Karpas-422 (cell line): ENCODE data around the gene SAMD1. TPM values are rescaled to one million over a fixed set of nuclear protein-coding genes. Genes with fewer than 3 reads are reported as not detected.

ENCODE experiments used
- DNase-seq: peaks from one replicate; pipeline ENCODE4 v3.0.0-alpha.2; 2015
- H2AFZ ChIP-seq: fragments of 200-600 bp; sonication (generic); 2 replicates; pipeline ENCODE4 v1.6.1; 2014; ENCODE audit warnings: antibody characterized with exemption, low read length, mixed read lengths
- H3K27ac ChIP-seq: fragments of 200-600 bp; sonication (generic); 2 replicates; pipeline ENCODE4 v1.5.1; 2014; ENCODE audit warnings: mild to moderate bottlenecking, low read length, moderate library complexity
- H3K27me3 ChIP-seq: fragments of 200-600 bp; sonication (generic); 2 replicates; pipeline ENCODE4 v1.6.1; 2014; ENCODE audit warnings: low read length, mixed read lengths
- H3K36me3 ChIP-seq: fragments of 200-600 bp; sonication (generic); 2 replicates; pipeline ENCODE4 v1.6.1; 2014; ENCODE audit warnings: low read length, mixed read lengths; ENCODE audit not compliant: insufficient read depth
- H3K4me1 ChIP-seq: fragments of 200-600 bp; sonication (generic); 2 replicates; pipeline ENCODE4 v1.6.1; 2014; ENCODE audit warnings: mild to moderate bottlenecking, low read length, mixed read lengths
- H3K4me2 ChIP-seq: fragments of 200-600 bp; sonication (generic); 2 replicates; pipeline ENCODE4 v1.6.1; 2014; ENCODE audit warnings: low read length, low read depth, mild to moderate bottlenecking; ENCODE audit not compliant: poor library complexity, severe bottlenecking
- H3K4me3 ChIP-seq: fragments of 200-600 bp; sonication (generic); 2 replicates; pipeline ENCODE4 v1.5.1; 2014; ENCODE audit warnings: mild to moderate bottlenecking, antibody characterized with exemption, low read length, mixed read lengths
- H3K79me2 ChIP-seq: fragments of 200-600 bp; sonication (generic); 2 replicates; pipeline ENCODE4 v1.6.1; 2014; ENCODE audit warnings: mild to moderate bottlenecking, low read length, mixed read lengths
- H3K9ac ChIP-seq: fragments of 200-600 bp; sonication (generic); 2 replicates; pipeline ENCODE4 v1.6.0; 2014; ENCODE audit warnings: low read length
- H3K9me2 ChIP-seq: fragments of 200-600 bp; sonication (generic), shearing (Covaris generic); replicated peaks from 2 replicates; pipeline ENCODE4 v1.6.0; 2014; ENCODE audit warnings: mild to moderate bottlenecking, low read length, moderate library complexity; ENCODE audit not compliant: insufficient read depth
- H3K9me3 ChIP-seq: fragments of 300-700, 200-600 bp; sonication (generic); 2 replicates; pipeline ENCODE4 v1.6.1; 2014; ENCODE audit warnings: low read length, mixed read lengths
- H4K20me1 ChIP-seq: fragments of 200-600 bp; sonication (generic); 2 replicates; pipeline ENCODE4 v1.6.1; 2014; ENCODE audit warnings: mild to moderate bottlenecking, antibody characterized with exemption, low read length, low read depth; ENCODE audit not compliant: insufficient read depth
- total RNA-seq: library from RNA; depleted of rRNA; stranded (reverse); fragments of >200 nt; shearing (Covaris generic); gene quantifications from 2 replicates; pipeline ENCODE4 v1.2.3, GENCODE V29; 2014; ENCODE audit warnings: low replicate concordance

SAMD1 gene
- total RNA-seq, 1 experiment from 2014 or later: 31.8 TPM

DNA sequence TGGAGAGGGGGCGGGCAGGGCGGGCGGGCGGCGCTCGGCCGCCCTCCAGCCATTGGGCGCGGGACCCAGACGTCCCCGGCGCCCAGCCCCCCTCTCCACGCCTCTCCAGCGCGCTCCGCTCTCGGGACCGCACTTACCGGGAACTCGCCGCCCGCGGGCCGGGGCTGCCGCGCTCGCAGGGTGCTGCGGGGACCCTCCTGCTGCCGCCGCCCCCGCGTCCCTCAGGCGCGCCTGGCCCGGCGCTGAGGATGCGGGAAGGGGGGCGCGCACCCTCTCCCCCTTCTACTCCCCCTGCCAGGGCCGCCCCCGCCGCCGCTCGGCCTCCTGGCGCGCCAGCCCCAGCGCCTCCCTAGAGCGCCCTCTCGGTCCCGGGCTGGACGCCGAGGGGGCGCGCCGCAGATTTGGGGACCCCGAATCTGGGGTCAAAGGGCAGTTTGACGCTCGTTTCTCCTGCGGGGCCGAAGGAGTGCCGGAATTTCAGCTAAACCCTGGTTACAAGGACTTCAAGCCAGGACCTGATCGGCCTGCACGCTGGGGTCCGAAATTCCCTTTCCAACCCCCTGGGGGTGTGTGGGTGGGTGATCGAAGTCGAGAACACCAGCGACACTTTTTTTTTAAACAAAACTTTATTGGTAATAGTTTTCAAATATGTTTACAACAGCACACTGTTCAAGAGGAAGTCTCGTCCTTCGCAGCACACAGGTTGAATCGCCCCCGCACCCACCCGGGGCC lies 696 bp upstream of the SAMD1 start:
- H3K4me2 ChIP-seq: peak overlapping the region; percentile 100
- peak overlapping the region; percentile 94 for H3K9ac ChIP-seq
- peak overlapping the region; percentile 81; the same call in 1 of the 2 replicates for H2AFZ ChIP-seq
- H3K27me3 ChIP-seq: no peaks in the 10 kb centered on the region
- H3K36me3 ChIP-seq: peaks cover 7% of the 10 kb centered on the region
- peak overlapping the region; percentile 80 for H3K27ac ChIP-seq
- no peaks in the 10 kb centered on the region for H4K20me1 ChIP-seq
- peaks cover 14% of the 10 kb centered on the region for H3K79me2 ChIP-seq
- peak; percentile 80 for DNase-seq
- peaks cover 4% of the 10 kb centered on the region; the same call in 1 of the 2 replicates for H3K9me3 ChIP-seq
- peak overlapping the region; percentile 98 for H3K4me3 ChIP-seq
- peaks cover 20% of the 10 kb centered on the region for H3K4me1 ChIP-seq
- no peaks in the 10 kb centered on the region for H3K9me2 ChIP-seq

DNA sequence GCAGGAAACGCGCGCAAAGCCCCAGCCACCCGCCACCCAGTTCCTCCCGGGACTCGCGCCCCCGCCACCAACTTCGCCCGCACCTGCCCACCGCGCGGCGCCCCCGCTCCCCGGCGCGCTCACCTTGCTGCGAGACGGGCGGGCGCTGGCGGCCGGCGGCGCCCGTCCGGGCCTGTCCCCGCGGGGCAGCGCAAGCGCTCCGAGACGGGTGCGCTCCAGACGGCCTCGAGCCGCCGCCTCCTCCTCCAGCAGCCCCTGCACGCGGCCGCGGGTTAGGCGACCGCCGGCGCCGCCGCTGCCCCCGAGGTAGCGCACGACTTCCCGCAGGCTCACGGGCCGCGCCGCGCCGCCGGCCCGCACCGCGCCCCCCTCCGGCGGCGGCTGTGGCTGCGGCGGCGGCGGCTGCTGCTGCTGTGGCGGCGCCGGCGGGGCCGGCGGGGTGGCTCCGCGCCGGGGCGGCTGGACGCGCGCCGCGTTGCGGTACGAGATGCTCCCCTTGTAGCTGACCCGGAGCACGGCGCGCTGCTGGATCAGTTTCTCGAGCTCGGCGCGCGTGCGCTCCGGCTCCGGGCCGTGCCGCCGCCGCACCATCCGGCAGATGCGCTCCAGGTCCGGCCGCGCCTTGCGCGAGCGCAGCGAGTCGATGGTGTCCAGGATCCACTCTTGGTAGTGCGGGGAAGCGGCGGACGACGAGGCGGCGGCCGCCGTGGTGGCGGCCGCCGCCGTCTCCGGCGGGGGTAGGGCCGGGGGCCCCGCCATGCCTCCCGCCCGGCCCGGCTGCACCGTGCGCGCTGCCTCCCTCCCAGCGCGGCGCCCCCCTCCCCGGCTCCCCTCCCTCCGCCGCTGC lies 666 bp downstream of the SAMD1 start:
- Histone ChIP-seq H3K27me3 (no peaks in the 10 kb centered on the region), H3K9me3 (peaks cover 4% of the 10 kb centered on the region; the same call in 1 of the 2 replicates), H3K4me1 (peaks cover 20% of the 10 kb centered on the region), H3K79me2 (peaks cover 14% of the 10 kb centered on the region), H4K20me1 (no peaks in the 10 kb centered on the region), H3K9ac (peak overlapping the region; percentile 74), H2AFZ (no peak overlapping the region), H3K36me3 (peaks cover 7% of the 10 kb centered on the region), H3K9me2 (no peaks in the 10 kb centered on the region), H3K4me3 (peak overlapping the region; percentile 79), H3K4me2 (peak overlapping the region; percentile 86), H3K27ac (peak overlapping the region; percentile 60; the same call in 1 of the 2 replicates)
- peak; percentile 77 for DNase-seq

DNA sequence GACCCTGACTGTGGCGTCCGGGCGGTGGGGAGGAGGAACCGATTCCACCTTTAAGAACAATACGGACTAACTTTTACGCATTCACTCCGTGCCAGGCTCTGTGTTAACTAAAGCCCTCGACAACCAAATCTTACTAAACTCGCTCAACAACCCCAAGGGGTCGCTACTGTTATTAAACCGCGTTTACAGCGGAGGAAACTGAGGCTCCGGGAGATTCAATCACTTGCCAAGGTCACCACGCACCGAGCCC lies 1.2 kb downstream of the SAMD1 start:
- Histone ChIP-seq H3K9me3 (peaks cover 4% of the 10 kb centered on the region; the same call in 1 of the 2 replicates), H3K79me2 (peaks cover 14% of the 10 kb centered on the region), H3K36me3 (peaks cover 7% of the 10 kb centered on the region), H2AFZ (no peak overlapping the region), H3K4me2 (peak overlapping the region; percentile 86), H3K4me1 (peaks cover 20% of the 10 kb centered on the region), H4K20me1 (no peaks in the 10 kb centered on the region), H3K9me2 (no peaks in the 10 kb centered on the region), H3K27me3 (no peaks in the 10 kb centered on the region), H3K9ac (peak overlapping the region; percentile 74), H3K27ac (0 out of 2 replicates have a peak overlapping the region, but pooled peaks have one; percentile 5), H3K4me3 (peak overlapping the region; percentile 79)
- DNase-seq: peak; percentile 68

DNA sequence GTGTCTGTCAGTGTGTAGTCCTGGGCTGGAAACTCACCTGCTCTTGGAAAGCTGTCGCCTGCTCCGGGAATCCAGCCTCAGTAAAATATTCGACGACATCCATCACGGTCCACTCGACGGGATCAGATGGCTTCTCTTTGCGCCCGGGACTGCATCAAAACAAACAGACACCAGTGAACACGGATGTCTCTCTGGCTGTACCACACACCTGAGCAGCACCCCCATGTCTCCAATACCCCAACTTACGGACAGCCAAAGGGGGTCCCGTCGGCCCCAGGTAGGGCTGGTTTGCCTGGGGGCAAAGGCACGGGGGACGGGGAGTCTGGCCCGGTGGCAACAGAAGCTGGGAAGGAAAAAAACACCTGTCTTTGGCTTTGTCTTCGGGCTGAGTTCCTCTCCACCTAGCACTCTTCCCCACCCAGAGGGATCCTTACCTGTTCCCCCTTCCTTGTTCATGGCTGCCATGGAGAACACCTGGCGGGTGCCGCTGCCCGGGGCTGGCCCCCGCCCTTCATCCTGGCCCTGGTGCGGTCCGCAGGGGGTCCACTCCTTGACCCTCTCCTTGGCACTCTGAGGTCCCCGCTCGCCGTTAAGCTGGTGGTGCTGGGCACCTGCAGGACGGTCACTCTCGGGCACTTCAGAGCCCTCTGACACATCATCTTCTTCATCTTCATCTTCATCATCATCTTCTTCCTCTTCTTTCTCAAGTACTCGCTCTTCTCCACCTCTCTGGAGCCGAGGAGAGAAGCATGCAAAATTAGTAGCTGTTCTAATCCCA lies 1.7 kb downstream of the SAMD1 start:
- peak overlapping the region; percentile 86 for H3K4me2 ChIP-seq
- H3K9me2 ChIP-seq: no peaks in the 10 kb centered on the region
- H3K4me1 ChIP-seq: peaks cover 20% of the 10 kb centered on the region
- H3K36me3 ChIP-seq: peaks cover 7% of the 10 kb centered on the region
- H2AFZ ChIP-seq: no peak overlapping the region
- H3K4me3 ChIP-seq: peak overlapping the region; percentile 79
- H3K9me3 ChIP-seq: peaks cover 4% of the 10 kb centered on the region; the same call in 1 of the 2 replicates
- H3K9ac ChIP-seq: peak overlapping the region; percentile 74
- no peaks in the 10 kb centered on the region for H3K27me3 ChIP-seq
- 0 out of 2 replicates have a peak overlapping the region, but pooled peaks have one; percentile 5 for H3K27ac ChIP-seq
- H3K79me2 ChIP-seq: peaks cover 14% of the 10 kb centered on the region
- no peaks in the 10 kb centered on the region for H4K20me1 ChIP-seq
- peak; percentile 38 for DNase-seq

DNA sequence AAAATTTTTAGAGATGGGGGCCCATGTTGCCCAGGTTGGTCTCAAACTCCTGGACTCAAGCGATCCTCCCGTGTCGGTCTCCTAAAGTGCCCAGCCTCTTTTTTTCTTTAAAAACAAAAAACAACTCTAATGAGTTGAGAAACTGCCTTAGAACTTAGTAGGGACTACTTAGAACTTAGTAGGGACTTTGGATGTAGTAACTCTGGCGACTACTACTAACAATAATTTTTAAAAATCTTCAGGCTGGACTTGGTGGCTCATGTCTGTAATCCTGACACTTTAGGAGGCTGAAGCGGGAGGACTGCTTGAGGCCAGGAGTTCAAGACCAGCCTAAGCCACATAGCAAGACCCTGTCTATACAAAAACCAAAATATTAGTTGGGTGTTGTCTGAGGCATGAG lies 4.5 kb downstream of the SAMD1 start:
- H2AFZ ChIP-seq: no peak overlapping the region
- H3K79me2 ChIP-seq: peaks cover 14% of the 10 kb centered on the region
- no peaks in the 10 kb centered on the region for H4K20me1 ChIP-seq
- DNase-seq: peak; percentile 40
- no peaks in the 10 kb centered on the region for H3K27me3 ChIP-seq
- H3K36me3 ChIP-seq: peaks cover 7% of the 10 kb centered on the region
- no peak overlapping the region for H3K4me3 ChIP-seq
- peaks cover 18% of the 10 kb centered on the region for H3K4me1 ChIP-seq
- no peak overlapping the region for H3K27ac ChIP-seq
- H3K4me2 ChIP-seq: no peak overlapping the region
- H3K9ac ChIP-seq: no peak overlapping the region
- H3K9me3 ChIP-seq: no peaks in the 10 kb centered on the region
- no peaks in the 10 kb centered on the region for H3K9me2 ChIP-seq

DNA sequence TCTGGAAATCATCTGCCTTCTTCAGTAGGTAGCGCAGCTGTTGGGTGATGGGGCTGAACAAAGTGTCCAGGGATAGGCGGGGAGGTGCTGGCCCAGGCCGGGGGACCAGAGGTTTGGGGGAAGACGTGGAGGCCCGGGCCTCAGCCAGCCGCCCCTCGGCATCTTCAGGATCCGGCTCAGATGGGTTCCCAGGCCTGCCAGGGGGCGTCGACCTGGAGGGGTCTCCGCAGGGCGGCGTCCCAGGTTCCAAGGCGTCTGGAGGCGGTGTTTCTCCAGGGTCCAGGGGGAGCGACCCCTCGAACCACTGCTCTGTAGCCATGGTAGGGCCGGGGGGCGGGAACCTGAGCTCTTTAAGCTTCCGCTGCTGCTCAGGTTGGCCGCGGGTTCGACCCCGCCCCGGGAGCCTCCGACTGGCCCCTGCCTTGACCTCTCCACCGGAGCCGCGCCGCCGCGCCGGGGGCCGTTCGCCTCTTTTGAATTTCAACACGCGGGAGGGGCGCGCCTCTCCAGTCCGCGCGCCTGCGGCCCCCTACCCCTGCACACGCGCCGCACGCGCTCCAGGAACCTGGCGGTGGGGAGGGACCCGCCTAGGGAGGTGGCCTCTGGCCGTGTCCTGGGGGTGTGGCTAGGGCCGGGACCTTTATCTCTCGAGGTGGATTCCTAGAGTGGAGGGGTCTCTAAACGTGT lies 5.1 kb downstream of the SAMD1 start, which contains the start of gene C19orf67:
Gene C19orf67 (minus strand): TSS at position 475 of the 687 bp plus-strand sequence. CDS start 156 bp downstream, at position 319.
- Histone ChIP-seq H3K9me3 (no peaks in the 10 kb centered on the region), H3K27ac (no peak within 1 kb of the TSS), H3K4me3 (no peak within 1 kb of the TSS), H3K9ac (no peak within 1 kb of the TSS), H3K36me3 (peaks cover 7% of the 10 kb centered on the region), H4K20me1 (no peaks in the 10 kb centered on the region), H3K27me3 (no peaks in the 10 kb centered on the region), H2AFZ (no peak within 1 kb of the TSS), H3K4me1 (peaks cover 25% of the 10 kb centered on the region), H3K9me2 (no peaks in the 10 kb centered on the region), H3K79me2 (peaks cover 14% of the 10 kb centered on the region), H3K4me2 (no peak within 1 kb of the TSS)
- DNase-seq: peak; percentile 44

DNA sequence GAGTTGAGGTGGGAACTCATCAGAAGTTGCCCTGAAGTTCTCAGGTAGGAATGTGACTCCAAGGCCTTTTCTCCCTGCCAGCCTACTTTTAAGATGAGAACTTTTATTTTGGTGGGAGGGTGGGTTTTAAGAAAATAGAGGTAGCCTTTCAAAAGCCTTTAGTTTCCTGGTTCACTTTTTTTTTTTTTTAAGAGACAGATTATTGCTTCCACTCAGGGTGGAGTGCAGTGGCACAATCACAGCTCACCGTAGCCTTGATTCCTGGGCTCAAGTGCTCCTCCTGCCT lies 7.9 kb downstream of the SAMD1 start:
- H4K20me1 ChIP-seq: no peaks in the 10 kb centered on the region
- no peak overlapping the region for H3K27ac ChIP-seq
- H3K4me2 ChIP-seq: no peak overlapping the region
- H3K27me3 ChIP-seq: no peaks in the 10 kb centered on the region
- H2AFZ ChIP-seq: no peak overlapping the region
- H3K9me2 ChIP-seq: no peaks in the 10 kb centered on the region
- H3K4me3 ChIP-seq: no peak overlapping the region
- H3K36me3 ChIP-seq: no peaks in the 10 kb centered on the region
- peaks cover 20% of the 10 kb centered on the region for H3K4me1 ChIP-seq
- no peak for DNase-seq
- H3K79me2 ChIP-seq: no peaks in the 10 kb centered on the region
- no peaks in the 10 kb centered on the region for H3K9me3 ChIP-seq
- no peak overlapping the region for H3K9ac ChIP-seq
